Effector CD4-positive, alpha-beta T cell (primary cell): ENCODE data around the gene VPS51.

Experiments
- DNase-seq: peaks from one replicate; pipeline ENCODE4 v3.0.0-alpha.2; 2020

VPS51 gene

DNA sequence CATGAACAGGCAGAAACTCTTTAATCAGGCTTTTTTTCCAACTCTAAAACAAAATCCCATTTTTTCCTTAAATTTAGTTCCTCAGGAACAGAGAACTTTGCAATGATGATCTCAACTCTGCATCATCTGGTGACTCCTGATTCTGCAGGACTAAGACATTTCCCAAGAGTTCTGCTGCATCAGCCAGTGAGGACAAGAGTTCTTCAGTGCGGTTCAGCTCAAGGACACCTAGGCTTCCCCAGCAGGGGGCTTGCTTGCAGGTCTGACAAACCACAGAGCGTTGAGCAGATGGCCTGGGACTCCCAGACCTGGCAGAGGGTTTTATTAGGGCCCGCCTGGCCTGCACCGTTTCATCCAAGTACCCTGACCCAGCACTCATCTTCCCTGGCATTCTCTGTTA lies 18.6 kb upstream of the VPS51 start:
- no peak for DNase-seq

DNA sequence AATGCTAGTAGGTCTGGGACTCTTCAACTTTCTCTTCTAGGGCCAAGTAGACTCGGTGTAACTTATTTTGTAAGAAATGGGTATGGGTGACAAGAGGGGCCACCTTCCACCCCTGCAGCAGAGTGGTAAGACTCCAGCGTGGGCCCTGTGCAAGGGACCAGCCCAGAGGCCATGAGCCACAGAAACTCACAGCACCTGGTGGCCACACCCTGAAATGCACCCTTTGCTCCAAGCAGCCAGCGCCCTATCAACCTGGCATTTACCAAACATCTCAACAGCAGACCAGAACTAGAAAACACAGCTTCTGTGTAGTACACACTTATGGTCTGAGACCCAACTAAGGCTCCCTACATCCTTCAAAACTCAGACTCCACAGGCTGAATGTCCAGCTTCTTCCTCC lies 17.9 kb upstream of the VPS51 start:
- DNase-seq = peak; percentile 62

DNA sequence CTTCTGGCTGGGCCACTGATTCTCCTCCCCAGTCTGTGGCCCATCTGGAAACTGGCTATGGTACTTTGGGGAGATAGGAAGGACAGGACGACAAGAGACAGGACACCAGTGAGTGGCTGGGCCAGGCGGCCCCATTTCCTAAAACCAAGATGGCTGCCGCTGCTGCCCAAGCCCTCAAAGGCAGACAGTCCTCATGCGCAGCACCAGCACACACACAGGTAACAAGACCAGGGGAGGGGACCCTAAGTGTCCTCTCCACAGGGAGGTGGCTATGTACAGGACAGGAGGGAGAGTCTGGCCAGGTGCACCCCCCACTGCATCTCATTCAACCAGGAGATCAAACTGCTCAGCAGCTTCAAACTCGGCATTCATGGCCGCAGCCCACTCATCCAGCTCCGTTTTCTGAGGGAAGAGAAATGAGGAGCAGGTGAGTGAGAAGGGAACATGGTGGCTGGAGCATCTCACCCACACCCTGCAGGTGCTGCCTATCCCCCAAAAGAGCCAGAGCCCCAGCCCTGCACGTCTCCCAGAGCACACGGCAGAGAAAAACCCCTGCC lies 17.1 kb upstream of the VPS51 start:
- DNase-seq = no peak

DNA sequence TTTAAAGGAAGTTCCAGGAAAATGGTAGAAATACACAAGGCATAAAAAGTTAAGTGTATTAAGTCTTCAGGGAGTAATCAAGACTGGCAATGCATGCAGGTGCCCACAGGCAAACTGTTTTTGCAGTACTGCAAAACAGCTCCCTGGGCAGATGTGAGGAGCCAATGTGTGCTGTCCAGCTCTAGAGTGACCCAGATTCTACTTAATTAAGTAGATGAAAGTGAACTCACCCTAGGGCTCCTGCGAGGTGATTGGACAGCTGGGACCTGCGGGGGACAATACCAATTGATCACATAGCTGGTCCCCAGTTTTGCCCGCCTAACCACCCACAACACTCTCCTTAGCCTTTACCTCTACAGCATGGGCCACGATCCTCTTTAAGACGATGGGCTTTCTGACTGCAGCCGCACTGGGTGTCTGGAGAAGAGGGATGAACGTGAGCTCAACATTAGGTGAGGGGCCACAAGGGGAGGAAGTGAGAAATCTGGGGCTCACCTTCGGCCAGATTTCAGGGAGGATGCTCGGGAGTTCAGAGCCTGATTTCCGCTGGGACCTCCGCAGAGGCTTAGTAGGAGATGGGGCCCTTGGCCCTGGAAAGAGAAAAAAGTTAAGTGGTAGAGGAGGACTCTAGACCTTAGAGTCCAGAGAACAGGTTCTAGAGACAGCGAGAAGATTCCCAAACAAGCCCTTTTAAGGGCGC lies 12.7 kb upstream of the VPS51 start:
- no peak for DNase-seq

DNA sequence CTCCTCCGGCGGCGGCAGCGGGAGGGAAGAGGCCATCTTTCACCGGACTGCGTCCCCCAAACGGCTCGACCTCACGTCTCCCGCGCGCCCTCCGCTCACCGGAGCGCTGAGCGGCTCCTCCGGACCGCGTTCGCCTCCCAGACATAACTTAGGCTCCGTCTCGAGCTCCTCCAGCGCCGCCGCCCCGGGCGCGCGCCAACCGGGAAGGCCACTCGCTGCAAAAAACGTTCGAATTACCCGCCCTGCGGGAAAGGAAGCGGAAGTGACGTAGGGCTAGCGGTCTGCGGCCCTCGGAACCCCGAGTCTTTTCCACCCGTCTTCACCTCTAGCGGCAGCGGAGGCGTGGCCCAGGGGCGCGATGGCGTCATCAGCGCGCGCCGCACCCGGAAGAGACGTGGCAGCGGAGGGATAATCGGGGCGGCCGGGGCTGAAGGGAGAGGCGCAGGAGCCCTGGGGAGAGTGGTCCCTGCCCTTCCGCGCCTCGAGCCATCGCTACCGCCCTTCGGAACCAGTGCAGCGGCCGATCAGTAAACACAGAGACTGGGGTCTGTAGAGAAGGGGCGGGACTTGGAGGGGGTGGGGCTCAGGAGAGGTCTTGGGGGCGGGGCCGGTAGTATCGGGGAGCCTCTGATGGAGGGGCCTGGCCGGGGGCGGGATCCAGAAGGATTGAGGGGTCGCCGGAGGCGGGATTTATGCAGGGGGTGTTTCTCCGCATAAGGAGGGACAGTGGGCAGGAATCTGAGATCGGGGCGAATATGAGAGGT lies 12.0 kb upstream of the VPS51 start, which contains the start of the genes CDCA5 and ZFPL1:
Gene CDCA5, minus strand, starts transcription at position 207 of the 764 bp plus-strand sequence. Its CDS starts 62 bp downstream, at position 145.
Gene ZFPL1, plus strand, starts transcription at position 389 of the 764 bp plus-strand sequence. CDS start 477 bp downstream, outside the sequence.
- DNase-seq = peak; percentile 94

DNA sequence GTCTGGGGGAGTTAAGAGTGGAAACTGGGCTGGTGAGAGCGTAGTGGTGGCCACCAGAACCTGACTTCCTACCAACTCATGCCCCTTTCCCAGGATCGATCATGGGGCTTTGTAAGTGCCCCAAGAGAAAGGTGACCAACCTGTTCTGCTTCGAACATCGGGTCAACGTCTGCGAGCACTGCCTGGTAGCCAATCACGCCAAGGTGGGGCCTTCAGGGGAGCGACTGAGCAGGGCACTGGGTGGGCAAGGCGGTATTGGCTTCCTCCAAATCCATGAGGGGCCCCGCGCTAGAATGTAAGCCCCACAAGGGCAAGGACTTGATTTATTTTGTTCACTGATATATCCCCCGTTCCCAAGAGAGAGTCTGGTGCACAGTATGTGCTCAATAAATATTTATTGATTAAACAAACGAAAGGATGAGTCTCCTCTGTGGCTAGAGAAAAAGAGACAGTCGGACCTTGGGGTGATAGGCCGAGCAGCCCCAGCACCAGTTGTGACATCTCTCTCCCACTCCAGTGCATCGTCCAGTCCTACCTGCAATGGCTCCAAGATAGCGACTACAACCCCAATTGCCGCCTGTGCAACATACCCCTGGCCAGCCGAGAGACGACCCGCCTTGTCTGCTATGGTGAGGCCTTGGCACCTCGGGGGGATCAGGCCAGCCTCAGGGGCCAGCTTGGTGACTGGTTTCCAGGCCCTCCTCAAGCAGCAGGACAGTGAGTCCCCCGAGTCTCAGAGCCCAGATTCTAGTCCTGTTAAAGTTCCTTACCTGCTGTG lies 11.2 kb upstream of the VPS51 start:
- DNase-seq = no peak

DNA sequence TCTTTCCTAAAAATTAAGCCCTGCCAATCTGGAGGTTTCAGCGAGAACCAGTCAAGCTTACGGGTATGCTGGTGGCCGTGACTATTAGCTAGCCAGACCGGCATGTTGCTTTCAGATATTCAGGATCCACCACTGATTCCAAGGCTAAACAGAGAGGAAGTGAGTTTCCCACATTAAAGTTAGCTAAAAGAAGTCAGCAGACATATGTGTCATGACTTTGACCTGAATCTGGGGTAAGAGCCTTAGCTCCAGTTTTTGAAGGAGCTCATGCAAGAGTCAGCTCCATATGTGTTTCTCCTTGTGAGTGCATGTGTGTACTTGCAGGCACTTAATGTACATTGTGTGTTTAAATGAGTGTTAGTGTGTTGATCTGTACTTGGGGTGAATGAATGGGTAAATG lies 10.6 kb upstream of the VPS51 start:
- DNase-seq = no peak

DNA sequence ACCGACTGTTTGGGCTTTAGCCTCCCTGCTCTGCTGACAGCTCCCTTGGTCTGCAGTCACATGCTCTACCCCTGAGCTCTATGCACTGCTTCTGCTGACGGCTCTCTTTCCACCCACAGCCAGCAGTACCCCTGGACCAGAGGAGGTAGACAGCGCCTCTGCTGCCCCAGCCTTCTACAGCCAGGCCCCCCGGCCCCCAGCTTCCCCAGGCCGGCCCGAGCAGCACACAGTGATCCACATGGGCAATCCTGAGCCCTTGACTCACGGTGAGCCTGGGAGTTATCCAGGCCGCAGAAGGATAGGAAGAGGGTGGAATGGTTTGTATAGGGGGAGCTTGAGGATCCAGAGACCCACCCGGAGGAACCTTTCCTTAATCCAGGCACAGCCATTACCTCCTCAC lies 9.2 kb upstream of the VPS51 start:
- DNase-seq = no peak

DNA sequence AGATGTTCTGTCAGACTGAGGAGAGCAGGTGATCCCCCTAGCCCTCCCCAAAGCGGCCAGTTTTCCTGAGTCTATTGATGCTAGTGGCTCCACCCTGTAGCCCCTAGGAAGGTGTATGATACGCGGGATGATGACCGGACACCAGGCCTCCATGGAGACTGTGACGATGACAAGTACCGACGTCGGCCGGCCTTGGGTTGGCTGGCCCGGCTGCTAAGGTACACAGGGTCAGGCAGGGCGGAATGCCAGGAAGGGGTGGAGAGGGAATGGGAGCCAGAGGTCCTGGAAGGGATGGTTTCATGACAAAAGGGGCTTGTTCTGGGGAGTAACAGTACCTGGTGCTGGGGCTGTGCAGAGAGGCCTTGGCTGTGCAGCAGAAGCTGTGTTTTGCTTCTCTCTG lies 8.8 kb upstream of the VPS51 start:
- DNase-seq = no peak

DNA sequence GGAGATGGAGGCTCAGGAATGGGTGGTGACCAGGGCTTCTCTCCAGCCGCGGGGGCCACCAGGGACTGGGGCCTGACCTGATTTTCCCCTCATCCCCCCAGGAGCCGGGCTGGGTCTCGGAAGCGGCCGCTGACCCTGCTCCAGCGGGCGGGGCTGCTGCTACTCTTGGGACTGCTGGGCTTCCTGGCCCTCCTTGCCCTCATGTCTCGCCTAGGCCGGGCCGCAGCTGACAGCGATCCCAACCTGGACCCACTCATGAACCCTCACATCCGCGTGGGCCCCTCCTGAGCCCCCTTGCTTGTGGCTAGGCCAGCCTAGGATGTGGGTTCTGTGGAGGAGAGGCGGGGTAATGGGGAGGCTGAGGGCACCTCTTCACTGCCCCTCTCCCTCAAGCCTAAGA lies 8.2 kb upstream of the VPS51 start:
- no peak for DNase-seq

DNA sequence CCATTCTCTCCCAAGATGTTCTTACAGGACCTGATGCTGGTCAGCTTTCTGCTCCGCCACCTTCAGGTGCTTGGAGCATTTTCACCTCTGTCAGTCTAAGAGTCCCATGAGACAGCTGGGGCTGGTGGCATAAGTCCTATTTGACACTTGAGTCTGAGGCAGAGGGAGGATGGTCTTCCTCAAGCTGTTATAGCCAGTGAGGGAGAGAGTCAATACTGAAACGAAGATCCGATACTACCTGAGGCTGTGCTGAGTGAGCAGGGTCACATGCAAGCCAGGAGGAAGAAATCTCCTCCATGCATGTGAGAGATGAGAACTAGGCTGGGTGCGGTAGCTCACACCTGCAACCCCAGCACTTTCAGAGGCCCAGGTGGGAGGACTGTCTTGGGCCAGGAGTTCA lies 6.4 kb upstream of the VPS51 start:
- DNase-seq = no peak

DNA sequence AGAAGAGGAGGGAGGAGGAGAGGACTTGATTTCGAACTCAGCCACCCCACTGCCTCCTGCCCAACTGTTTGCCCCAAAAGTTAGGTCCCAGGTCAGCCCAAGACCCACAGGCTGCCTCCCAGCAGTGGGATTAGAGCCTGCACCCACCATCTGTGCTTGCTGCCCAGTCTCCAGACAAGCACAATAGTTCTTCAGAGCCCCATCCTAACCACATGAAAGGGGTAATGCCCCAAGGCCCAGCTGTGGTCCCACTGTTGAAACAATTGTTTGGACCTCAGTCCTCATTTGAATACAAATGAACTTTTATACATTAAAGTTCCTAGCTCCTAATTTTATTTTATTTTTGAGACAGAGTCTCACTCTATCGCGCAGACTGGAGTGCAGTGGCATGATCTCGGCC lies 5.4 kb upstream of the VPS51 start:
- no peak for DNase-seq

DNA sequence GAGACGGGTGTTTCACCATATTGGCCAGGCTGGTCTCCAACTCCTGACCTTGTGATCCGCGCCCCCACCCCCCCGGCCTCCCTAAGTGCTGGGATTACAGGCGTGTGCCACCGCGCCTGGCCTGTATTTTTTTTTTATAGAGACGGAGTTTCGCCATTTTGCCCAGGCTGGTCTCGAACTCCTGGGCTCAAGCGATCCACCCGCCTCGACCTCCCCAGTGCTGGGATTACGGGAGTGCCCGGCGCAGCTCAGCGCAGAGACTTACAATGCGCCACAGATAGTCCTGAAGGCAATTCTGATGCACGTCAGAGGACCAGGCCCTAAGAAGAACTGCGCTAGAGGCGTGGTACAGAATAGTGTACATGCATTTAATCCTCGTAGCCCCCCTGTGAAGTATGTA lies 587 bp upstream of the VPS51 start:
- DNase-seq = no peak

DNA sequence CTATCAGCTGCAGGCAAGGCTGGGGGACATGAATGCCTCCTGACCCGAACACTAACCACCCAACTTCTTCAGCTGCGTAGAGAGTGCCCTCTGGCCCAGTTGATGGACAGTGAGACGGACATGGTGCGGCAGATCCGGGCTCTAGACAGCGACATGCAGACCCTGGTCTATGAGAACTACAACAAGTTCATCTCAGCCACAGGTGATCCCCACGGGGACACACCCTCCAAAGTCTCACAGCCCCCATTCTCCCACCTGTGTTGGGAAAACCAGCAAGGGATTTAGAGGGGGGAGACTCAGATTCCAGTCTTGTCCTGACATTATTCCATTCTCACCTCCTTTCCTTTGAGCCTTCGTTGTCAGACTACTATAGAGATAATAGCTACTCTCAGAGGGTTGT lies 912 bp downstream of the VPS51 start:
- DNase-seq = no peak

DNA sequence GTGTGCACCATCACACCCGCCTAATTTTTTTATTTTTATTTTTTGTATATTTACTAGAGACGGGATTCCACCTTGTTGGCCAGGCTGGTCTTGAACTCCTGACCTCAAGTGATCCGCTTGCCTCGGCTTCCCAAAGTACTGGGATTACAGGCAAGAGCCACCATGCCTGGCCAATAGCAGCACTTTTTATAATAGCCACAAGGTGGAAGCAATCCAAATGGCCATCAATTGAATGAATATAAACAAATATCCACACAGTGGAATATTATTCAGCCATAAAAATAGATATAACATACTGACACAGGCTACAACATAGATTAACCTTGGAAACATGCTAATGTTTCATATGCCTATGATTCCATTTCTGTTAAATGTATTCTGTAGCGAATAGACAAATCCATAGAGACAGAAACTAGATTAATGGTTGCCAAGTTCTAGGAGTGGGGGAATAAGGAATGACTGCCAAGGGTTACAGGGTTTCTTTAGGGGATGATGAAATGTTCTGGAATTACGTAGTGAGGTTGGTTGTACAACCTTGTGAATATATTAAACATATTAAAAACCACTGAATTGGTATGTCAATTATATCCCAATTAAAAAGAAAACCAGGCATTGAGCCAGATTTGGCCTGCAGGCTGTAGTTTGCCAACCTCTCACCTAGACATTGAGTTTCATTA lies 4.8 kb downstream of the VPS51 start:
- no peak for DNase-seq

DNA sequence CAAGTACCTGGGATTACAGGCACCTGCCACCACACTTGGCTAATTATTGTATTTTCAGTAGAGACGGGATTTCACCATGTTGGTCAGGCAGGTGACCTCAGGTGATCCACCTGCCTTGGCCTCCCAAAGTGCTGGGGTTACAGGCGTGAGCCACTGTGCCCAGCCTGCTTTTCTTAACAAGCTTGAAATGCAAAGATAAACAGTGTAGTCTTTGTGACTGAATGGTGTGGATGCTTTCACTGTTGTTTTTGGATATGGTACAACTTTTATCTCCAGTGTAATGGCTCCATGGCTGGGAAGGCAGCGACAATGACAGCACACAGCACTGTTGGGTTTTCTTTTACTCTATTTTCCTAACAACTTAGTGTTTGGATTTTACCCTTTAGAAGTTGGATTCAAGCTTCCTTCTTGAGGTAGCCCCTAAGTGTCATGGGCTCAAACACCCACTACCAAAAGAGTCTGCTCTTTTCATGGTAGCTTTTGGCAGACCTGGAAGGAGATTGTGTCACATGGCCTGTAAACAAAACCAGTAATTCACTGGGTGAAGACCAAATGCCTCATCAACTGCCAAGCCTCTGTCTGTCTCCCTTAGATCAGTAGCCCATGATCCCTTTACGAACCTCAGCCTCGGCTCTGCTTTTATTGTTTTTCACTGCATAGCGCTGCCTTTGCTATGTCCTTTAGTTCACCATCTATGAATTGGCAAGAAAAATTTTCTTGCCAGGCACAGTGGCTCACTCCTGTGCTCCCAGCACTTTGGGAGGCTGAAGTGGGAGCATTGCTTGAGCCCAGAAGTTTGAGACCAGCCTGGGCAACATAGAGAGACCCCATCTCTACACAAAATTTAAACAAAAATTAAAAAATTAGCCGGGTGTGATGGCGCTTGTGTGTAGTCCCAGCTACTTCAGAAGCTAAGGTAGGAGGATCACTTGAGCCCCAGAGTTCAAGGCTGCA lies 6.4 kb downstream of the VPS51 start:
- DNase-seq = no peak

DNA sequence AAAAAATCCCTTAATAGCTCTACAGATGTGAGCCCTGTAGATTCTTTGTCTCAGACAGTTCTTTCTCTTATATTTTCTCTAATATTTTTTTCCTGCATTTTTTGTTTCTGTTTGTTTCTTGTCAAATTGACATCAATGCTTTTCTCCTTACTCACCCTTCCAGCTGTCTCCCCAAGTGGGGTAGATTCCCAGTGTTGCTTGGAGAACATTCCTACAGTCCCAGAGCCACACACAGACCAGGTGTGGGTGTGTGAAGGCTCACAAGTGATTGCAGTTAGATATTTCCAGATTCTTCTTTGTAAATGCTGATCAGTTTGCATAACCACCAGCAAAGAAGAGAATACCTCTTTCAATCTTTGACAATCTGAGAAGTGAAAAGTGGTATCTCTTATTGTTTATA lies 7.5 kb downstream of the VPS51 start:
- no peak for DNase-seq

DNA sequence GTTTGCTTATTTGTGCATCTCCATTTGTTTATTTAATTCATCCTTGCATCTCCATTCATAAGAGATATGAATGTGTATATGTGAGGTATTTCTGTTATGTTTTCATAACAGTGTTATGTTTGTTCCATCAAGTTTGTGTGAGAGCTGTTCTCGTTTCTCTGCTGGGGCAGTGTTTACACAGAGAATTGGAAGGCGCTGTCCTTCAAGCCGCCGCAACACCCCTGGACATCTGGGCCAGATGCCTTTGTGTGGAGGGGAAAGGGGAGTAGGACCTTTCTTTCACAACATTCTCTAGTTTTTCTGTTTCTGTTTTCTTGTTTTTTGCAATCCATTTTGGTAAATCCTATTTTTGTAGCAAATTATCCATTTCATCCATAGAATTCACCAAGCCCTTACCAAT lies 8.6 kb downstream of the VPS51 start:
- no peak for DNase-seq

DNA sequence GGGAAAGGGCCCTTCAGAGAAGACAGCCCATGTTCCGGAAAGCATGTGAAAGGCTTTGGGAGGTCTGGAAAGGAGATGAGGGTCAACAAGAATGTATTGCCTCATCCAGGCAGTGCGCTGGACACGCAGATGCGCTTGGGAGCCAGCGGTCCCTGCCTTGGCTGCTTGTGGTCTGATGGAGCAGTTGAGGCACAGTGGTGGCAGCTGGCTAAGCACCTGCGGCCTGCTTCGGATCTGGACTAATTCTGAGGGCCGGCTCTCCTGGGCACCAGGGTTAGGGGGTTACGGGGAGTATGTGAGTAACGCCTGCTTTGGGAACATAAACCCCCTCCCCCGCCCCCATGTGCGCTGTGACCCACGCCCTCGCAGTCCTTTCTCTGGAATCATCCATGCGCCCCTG lies 11.1 kb downstream of the VPS51 start:
- no peak for DNase-seq

DNA sequence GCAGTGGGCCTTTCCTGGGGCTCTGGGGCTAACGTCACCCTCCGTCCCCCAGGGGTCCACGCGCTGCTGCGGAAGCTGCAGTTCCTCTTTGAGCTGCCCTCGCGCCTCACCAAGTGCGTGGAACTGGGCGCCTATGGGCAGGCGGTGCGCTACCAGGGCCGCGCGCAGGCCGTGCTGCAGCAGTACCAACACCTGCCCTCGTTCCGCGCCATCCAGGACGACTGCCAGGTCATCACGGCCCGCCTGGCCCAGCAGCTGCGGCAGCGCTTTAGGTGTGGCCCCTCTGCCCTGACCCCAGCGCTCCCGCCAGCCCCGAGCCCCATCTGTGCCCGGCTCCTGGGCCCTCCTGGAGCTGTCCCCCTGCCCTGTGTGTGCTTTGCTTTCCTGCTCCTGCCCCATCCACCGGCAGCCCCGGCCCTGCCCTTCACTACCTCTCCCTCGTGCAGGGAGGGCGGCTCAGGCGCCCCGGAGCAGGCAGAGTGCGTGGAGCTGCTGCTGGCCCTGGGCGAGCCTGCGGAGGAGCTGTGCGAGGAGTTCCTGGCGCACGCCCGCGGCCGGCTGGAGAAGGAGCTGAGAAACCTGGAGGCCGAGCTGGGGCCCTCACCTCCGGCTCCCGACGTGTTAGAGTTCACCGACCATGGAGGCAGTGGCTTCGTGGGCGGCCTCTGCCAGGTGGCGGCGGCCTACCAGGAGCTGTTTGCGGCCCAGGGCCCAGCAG lies 11.9 kb downstream of the VPS51 start:
- no peak for DNase-seq
